GM12891 (cell line): Measurements from ENCODE around the gene SMIM36.
"Not testable (repeated sequence)": the region's sequence is repeated elsewhere in the genome, so short reads cannot be mapped to it uniquely, and the experiment has no call there.

ENCODE experiments used
- PAX5 ChIP-seq: IDR thresholded peaks from 2 replicates; pipeline ENCODE4 v1.6.1; 2011; ENCODE audit warnings: low read length, moderate library complexity, mild to moderate bottlenecking; ENCODE audit not compliant: insufficient read depth, severe bottlenecking
- POLR2A ChIP-seq: IDR thresholded peaks from 2 replicates; pipeline ENCODE4 v1.6.1; 2011; ENCODE audit warnings: low read depth, low read length, control low read depth
- POLR2AphosphoS5 ChIP-seq: IDR thresholded peaks from 2 replicates; pipeline ENCODE4 v1.6.1; 2011; ENCODE audit warnings: low read depth, low read length, control low read depth
- SPI1 ChIP-seq: IDR thresholded peaks from 2 replicates; pipeline ENCODE4 v1.6.1; 2011; ENCODE audit warnings: low read depth, low read length, control low read depth
- TAF1 ChIP-seq: IDR thresholded peaks from 2 replicates; pipeline ENCODE4 v1.6.1; 2011; ENCODE audit warnings: low read depth, low read length, control low read depth

DNA sequence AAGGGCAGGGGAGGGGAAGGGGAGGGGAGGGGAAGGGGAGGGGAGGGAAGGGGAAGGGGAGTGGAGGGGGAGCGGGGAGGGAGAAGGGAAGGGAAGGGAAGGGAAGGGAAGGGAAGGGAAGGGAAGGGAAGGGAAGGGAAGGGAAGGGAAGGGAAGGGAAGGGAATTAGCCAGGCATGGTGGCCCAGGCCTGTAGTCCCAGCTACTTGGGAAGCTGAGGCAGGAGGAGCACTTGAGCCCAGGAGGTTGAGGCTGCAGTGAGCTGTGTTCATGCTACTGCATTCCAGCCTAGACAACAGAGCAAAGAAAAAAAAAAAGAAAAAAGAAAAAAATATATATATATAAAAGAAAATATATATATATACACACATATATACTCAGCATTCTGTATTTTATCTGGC, 79.3 kb downstream of the SMIM36 start:
- TF ChIP-seq TAF1, POLR2AphosphoS5, POLR2A, PAX5, SPI1: not testable (repeated sequence)
